ENCODE measurements around the gene CINP.

DNA sequence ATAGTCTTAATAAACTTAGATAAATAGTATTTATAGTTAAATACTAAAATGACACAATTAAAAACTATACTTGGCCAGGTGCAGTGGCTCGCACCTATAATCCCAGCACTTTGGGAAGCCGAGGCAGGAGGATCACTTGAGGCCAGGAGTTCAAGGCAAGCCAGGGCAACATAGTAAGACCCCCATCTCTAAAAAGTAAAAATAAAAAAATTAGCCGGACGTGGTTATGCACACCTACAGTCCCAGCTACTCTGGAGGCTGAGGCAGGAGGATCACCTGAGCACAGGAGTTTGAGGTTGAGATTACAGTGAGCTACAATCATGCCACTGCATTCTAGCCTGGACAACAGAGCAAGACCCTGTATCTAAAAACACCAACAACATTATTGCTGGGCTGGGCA lies 16.0 kb downstream of the CINP start:
- TF ChIP-seq, protein P1, sequence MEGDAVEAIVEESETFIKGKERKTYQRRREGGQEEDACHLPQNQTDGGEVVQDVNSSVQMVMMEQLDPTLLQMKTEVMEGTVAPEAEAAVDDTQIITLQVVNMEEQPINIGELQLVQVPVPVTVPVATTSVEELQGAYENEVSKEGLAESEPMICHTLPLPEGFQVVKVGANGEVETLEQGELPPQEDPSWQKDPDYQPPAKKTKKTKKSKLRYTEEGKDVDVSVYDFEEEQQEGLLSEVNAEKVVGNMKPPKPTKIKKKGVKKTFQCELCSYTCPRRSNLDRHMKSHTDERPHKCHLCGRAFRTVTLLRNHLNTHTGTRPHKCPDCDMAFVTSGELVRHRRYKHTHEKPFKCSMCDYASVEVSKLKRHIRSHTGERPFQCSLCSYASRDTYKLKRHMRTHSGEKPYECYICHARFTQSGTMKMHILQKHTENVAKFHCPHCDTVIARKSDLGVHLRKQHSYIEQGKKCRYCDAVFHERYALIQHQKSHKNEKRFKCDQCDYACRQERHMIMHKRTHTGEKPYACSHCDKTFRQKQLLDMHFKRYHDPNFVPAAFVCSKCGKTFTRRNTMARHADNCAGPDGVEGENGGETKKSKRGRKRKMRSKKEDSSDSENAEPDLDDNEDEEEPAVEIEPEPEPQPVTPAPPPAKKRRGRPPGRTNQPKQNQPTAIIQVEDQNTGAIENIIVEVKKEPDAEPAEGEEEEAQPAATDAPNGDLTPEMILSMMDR (conservative IDR thresholded peaks at IDR 0.05) = no peak
- no peak for TF ChIP-seq EZH2 (IDR thresholded peaks at IDR 0.05; ENCODE audit: low read depth)

All from PC-9 (cell line).